WTC11 (cell line): Measurements from ENCODE around the gene ZNF775. TPM values are rescaled to one million over a fixed set of nuclear protein-coding genes. Genes with fewer than 3 reads are reported as not detected.

Experiments used
- ATAC-seq: fragments of 200-7000 bp; cut with Tn5 transposase; 2 replicates; pipeline ENCODE4 v1.10.0; 2021; ENCODE audit warnings: mild to moderate bottlenecking, moderate library complexity
- CTCF ChIA-PET: fragments of 300-600 bp; sonication (Branson Sonifier 250); formaldehyde crosslinking; loops from one replicate; lab custom pipeline; 2021; ENCODE audit warnings: antibody characterized with exemption; lab: Charles Lee
- POLR2A ChIA-PET: fragments of 350-600 bp; sonication (Branson Sonifier 250); formaldehyde crosslinking; loops from one replicate; lab custom pipeline; 2021; ENCODE audit warnings: antibody characterized with exemption; lab: Charles Lee
- DNase-seq: peaks from one replicate; pipeline ENCODE4 v3.0.0; 2021; ENCODE audit warnings: low spot score
- H3K27ac Mint-ChIP-seq: 2 replicates; pipeline ENCODE4 v1.8.0; 2021; ENCODE audit warnings: mixed read lengths
- H3K27me3 Mint-ChIP-seq: 2 replicates; pipeline ENCODE4 v1.8.0; 2021; ENCODE audit warnings: low read depth, mild to moderate bottlenecking, moderate library complexity, mixed read lengths
- H3K36me3 Mint-ChIP-seq: 2 replicates; pipeline ENCODE4 v1.8.0; 2021; ENCODE audit warnings: mixed read lengths
- H3K4me1 Mint-ChIP-seq: 2 replicates; pipeline ENCODE4 v1.8.0; 2022; ENCODE audit warnings: mixed read lengths
- H3K4me3 Mint-ChIP-seq: 2 replicates; pipeline ENCODE4 v1.8.0; 2021; ENCODE audit warnings: mild to moderate bottlenecking, moderate library complexity, mixed read lengths
- H3K9me3 Mint-ChIP-seq: 2 replicates; pipeline ENCODE4 v1.8.0; 2021; ENCODE audit warnings: mixed read lengths
- AFF4 ChIP-seq: sonication (generic); formaldehyde crosslinking; IDR thresholded peaks from 2 replicates; pipeline ENCODE4 v1.8.1; 2023; ENCODE audit warnings: mild to moderate bottlenecking, missing genetic modification reagents, borderline replicate concordance
- ATF6 ChIP-seq: sonication (generic); formaldehyde crosslinking; IDR thresholded peaks from 2 replicates; pipeline ENCODE4 v1.8.1; 2023; ENCODE audit warnings: mild to moderate bottlenecking, missing genetic modification reagents
- CREM ChIP-seq: sonication (generic); formaldehyde crosslinking; IDR thresholded peaks from 2 replicates; pipeline ENCODE4 v1.8.1; 2022; ENCODE audit warnings: mild to moderate bottlenecking, missing genetic modification reagents, moderate library complexity
- E2F4 ChIP-seq: sonication (generic); formaldehyde crosslinking; IDR thresholded peaks from 2 replicates; pipeline ENCODE4 v1.8.1; 2022; ENCODE audit warnings: low read depth, mild to moderate bottlenecking, moderate library complexity, missing genetic modification reagents, borderline replicate concordance
- FOXK1 ChIP-seq: sonication (generic); formaldehyde crosslinking; IDR thresholded peaks from 2 replicates; pipeline ENCODE4 v1.8.0; 2022; ENCODE audit warnings: mild to moderate bottlenecking, moderate library complexity, missing genetic modification reagents
- FOXP1 ChIP-seq: sonication (generic); formaldehyde crosslinking; IDR thresholded peaks from 2 replicates; pipeline ENCODE4 v1.8.0; 2022; ENCODE audit warnings: missing genetic modification reagents, mild to moderate bottlenecking, moderate library complexity, borderline replicate concordance
- HMGA2 ChIP-seq: fragments of 250-450 bp; sonication (Bioruptor Pico); IDR thresholded peaks from 2 replicates; pipeline ENCODE4 v1.4.0; 2021; ENCODE audit warnings: mild to moderate bottlenecking, moderate library complexity
- IRF1 ChIP-seq: sonication (generic); formaldehyde crosslinking; IDR thresholded peaks from 2 replicates; pipeline ENCODE4 v1.8.0; 2023; ENCODE audit warnings: missing genetic modification reagents
- JUN ChIP-seq: sonication (generic); formaldehyde crosslinking; IDR thresholded peaks from 2 replicates; pipeline ENCODE4 v1.8.0; 2023; ENCODE audit warnings: mild to moderate bottlenecking, missing genetic modification reagents
- MYBL2 ChIP-seq: sonication (generic); formaldehyde crosslinking; IDR thresholded peaks from 2 replicates; pipeline ENCODE4 v1.8.1; 2023; ENCODE audit warnings: mild to moderate bottlenecking, moderate library complexity, missing genetic modification reagents
- NR2C2 ChIP-seq: sonication (generic); formaldehyde crosslinking; IDR thresholded peaks from 2 replicates; pipeline ENCODE4 v1.8.0; 2022; ENCODE audit warnings: mild to moderate bottlenecking, missing genetic modification reagents
- OVOL2 ChIP-seq: fragments of 250-450 bp; sonication (Bioruptor Pico); IDR thresholded peaks from 2 replicates; pipeline ENCODE4 v1.9.0; 2021; ENCODE audit warnings: mild to moderate bottlenecking, borderline replicate concordance
- PREB ChIP-seq: sonication (generic); formaldehyde crosslinking; IDR thresholded peaks from 2 replicates; pipeline ENCODE4 v1.8.1; 2022; ENCODE audit warnings: mild to moderate bottlenecking, missing genetic modification reagents, moderate library complexity, borderline replicate concordance
- TP53 ChIP-seq: sonication (generic); formaldehyde crosslinking; IDR thresholded peaks from 2 replicates; pipeline ENCODE4 v1.8.1; 2023; ENCODE audit warnings: mild to moderate bottlenecking, missing genetic modification reagents
- ZMAT4 ChIP-seq: fragments of 250-450 bp; sonication (Bioruptor Pico); IDR thresholded peaks from 2 replicates; pipeline ENCODE4 v1.9.0; 2021; ENCODE audit warnings: mild to moderate bottlenecking
- ZNF219 ChIP-seq: sonication (generic); formaldehyde crosslinking; IDR thresholded peaks from 2 replicates; pipeline ENCODE4 v1.8.0; 2023; ENCODE audit warnings: missing genetic modification reagents, mild to moderate bottlenecking, borderline replicate concordance
- ZNF423 ChIP-seq: fragments of 250-450 bp; sonication (Bioruptor Pico); IDR thresholded peaks from 2 replicates; pipeline ENCODE4 v2.1.2; 2022; ENCODE audit warnings: mild to moderate bottlenecking, moderate library complexity
- ZNF425 ChIP-seq: fragments of 250-450 bp; sonication (Bioruptor Pico); conservative IDR thresholded peaks from 2 replicates; pipeline ENCODE4 v1.9.0; 2021; ENCODE audit warnings: mild to moderate bottlenecking
- ZNF532 ChIP-seq: fragments of 250-450 bp; sonication (Bioruptor Pico); IDR thresholded peaks from 2 replicates; pipeline ENCODE4 v1.9.0; 2021; ENCODE audit warnings: mild to moderate bottlenecking, borderline replicate concordance
- ZNF671 ChIP-seq: fragments of 250-450 bp; sonication (Bioruptor Pico); IDR thresholded peaks from 2 replicates; pipeline ENCODE4 v1.8.0; 2021; ENCODE audit warnings: mild to moderate bottlenecking
- total RNA-seq: library from RNA; stranded (reverse); gene quantifications from 3 replicates; pipeline ENCODE4 v1.2.3, GENCODE V29; 2021

Gene ZNF775
- total RNA-seq, 1 experiment from 2014 or later, result 25.4 TPM

GRCh38 chr7:150343225-150343624 lies 35.9 kb upstream of the ZNF775 start:
- Mint-ChIP-seq H3K4me3 (no peak overlapping the region), H3K9me3 (peaks cover 19% of the 10 kb centered on the region), H3K27ac (no peak overlapping the region), H3K36me3 (peaks cover 24% of the 10 kb centered on the region), H3K4me1 (peaks cover 34% of the 10 kb centered on the region), H3K27me3 (peaks cover 34% of the 10 kb centered on the region)
- ChIA-PET CTCF (interaction anchor here (1.1 to 1.4 kb wide), 2 partner anchors 15 to 75 kb away, joined by 3 to 4 read pairs; no protein-coding TSS in a partner anchor), POLR2A (no interaction called here)
- TF ChIP-seq PREB (CRISPR knock-in tag) (no peak), ZNF532 (no peak), OVOL2 (no peak), ATF6 (CRISPR knock-in tag) (no peak), JUN (no peak), CREM (CRISPR knock-in tag) (no peak), AFF4 (CRISPR knock-in tag) (no peak), E2F4 (CRISPR knock-in tag) (no peak), ZNF423 (no peak), ZNF671 (CRISPR knock-in tag) (no peak), TP53 (no peak), ZMAT4 (CRISPR knock-in tag) (no peak), NR2C2 (CRISPR knock-in tag) (no peak), FOXK1 (no peak), HMGA2 (CRISPR knock-in tag) (no peak), MYBL2 (no peak), FOXP1 (CRISPR knock-in tag) (no peak), ZNF425 (CRISPR knock-in tag) (no peak), IRF1 (no peak), ZNF219 (CRISPR knock-in tag) (no peak)
- no peak for DNase-seq
- ATAC-seq, result no peak
